GM19238 (cell line): Measurements from ENCODE around the gene MGA.
A peak's percentile ranks its signal among the peaks of the same experiment; 100 is the strongest.

Source experiments
- DNase-seq: peaks from one replicate; pipeline ENCODE4 v3.0.0; 2011; ENCODE audit warnings: low spot score; ENCODE audit not compliant: insufficient read length

Gene MGA

GRCh38 chr15:41660235-41661077 lies at the start of gene MGA:
Gene MGA (plus strand): TSS chr15:41660405.
- DNase-seq = peak; percentile 79

GRCh38 chr15:41620536-41621199 lies 39.5 kb upstream of the MGA start:
- DNase-seq = peak; percentile 13

- DNase-seq = peak; percentile 79
Measured at GRCh38 chr15:41621200-41622193, 38.7 kb upstream of the MGA start.

DNA sequence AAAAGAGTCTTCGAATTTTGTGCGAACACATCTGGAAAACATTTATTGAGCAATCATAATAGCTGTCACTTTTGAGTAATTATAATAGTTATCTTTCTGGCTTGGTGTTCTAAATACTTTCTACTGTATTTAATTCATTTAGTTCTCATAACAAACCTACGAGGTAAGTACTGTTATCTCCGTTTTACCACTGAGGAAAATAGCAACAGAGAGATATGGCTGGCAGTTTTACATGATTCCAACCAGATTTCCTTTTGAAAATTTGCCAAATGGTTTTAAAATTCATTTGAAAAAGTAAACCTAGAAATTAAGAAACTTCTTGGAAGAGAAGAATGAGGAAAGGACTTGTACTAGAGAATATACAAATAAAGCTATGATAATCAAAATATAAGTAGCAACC lies 37.3 kb upstream of the MGA start:
- no peak for DNase-seq

DNA sequence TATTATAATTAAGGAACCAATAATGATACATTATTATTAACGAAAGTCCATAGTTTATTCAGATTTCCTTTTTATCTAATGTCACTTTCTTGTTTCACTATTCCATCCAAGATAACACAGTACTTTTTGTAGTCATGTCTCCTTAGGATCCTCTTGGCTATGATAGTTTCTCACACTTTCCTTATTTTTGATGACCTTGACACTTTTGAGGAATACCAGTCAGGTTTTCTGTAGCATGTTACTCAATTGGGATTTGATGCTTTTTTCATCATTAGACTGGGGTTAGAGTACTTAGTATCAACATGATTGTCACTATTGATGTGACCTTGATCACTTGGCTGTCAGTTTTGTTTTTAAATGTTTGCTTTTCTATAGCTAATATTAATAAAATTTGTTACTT lies 33.0 kb upstream of the MGA start:
- DNase-seq = no peak

DNA sequence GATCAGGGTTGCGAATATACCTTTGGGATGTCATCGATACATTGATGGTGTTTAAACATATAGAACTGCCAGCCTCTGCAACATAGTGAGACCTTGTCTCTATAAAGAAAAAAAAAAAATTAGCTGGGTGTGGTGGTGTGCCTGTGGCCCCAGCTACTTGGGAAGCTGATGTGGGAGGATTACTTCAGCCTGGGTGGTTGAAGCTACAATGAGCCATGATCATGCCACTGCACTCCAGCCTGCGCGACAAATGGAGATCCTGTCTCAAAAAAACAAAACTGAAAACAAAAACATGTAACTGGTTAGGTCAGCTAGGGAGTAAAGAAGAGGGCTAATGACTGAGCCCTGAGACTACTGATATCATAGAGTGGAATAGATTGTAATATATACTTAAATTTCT lies 30.7 kb upstream of the MGA start:
- no peak for DNase-seq

- DNase-seq = no peak
Measured at GRCh38 chr15:41629883-41630282, 30.3 kb upstream of the MGA start.

DNA sequence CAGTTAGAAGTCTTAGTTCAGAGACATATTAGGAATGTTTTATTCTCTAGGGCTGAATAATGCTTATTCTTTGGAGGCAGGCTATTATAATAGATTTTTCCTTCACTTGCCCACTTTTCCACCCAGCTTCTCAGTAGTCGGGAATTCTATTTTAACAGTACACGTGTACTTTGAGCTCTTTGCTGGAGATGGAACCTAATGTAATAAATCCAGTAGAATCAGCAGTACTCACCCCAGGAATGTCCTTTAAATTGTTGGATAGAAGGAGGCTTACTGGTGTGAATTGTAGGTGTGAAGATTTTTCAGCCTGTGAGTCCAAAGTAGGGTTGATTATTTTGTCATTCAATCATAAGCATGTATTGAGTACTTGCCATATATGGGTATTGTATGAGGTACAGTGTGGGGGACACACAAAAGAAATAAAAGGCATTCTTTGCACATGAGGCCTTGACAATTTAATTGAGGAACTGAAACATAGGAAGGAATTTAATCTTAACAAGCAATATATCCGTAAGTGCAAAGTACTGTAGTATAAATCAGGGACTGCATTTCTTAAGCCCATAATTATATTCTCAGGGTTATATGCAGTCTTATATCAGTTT lies 29.5 kb upstream of the MGA start:
- no peak for DNase-seq

GRCh38 chr15:41631880-41632470 lies 28.2 kb upstream of the MGA start:
- no peak for DNase-seq

- DNase-seq = no peak
Measured at GRCh38 chr15:41633609-41634008, 26.6 kb upstream of the MGA start.

GRCh38 chr15:41634072-41634626 lies 26.1 kb upstream of the MGA start:
- DNase-seq = no peak

DNA sequence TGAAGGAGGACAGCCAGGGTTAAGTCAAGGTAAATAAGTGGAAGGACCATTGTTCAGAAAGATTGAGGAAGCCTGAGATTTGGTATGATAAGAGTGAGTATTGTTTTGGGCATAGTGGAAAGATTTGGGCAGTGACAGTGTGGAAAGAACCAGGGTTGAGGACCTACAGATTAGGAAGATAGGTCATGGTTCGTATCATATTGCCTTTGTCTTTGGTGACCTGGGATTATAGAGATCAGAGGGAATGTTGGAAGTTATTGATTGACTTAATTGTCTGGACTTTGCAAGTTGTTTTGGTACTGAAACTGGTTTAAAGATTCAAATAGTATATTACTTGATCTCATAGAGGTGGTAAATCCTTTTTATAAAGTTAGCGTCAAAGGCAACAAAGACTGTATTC lies 23.1 kb upstream of the MGA start:
- no peak for DNase-seq

GRCh38 chr15:41640985-41641384 lies 19.2 kb upstream of the MGA start:
- no peak for DNase-seq

GRCh38 chr15:41647262-41647661 lies 12.9 kb upstream of the MGA start:
- DNase-seq = no peak

- no peak for DNase-seq
Measured at GRCh38 chr15:41648097-41648496, 12.1 kb upstream of the MGA start.

DNA sequence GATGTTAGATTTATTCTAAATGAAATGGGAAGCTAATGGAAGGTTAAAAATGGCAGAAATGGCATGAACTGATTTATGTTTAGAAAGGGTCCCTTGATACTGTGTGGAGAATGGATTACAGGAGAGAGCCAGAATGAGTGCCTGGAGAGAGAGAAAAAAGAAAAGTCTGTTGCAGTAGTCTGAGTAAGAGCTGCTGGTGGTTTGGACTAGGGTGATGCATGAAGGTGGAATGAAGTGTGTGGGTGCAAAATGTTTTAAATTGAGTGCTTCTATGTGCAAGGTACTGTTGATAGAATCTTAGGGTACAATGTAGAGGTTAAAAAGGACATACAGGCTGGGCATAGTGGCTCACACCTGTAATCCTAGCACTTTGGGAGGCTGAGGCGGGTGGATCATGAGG lies 11.4 kb upstream of the MGA start:
- no peak for DNase-seq

DNA sequence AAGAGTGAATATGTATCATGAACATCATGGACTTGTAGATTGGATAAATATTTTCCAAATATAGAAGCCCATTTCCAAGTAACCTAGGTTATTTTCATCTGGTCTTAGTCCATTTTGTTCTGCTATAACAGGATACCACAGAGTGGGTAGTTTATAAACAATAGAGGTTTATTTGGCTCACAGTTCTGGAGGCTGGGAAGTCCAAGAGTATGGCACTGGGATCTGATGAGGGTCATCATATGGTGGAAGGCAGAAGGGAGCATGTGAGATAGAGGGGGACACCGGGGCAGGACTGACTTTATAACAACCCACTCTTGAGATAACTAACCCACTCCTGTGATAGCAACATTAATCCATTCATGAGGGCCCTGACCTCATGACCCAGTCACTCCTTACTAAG lies 9.4 kb upstream of the MGA start:
- DNase-seq = no peak

DNA sequence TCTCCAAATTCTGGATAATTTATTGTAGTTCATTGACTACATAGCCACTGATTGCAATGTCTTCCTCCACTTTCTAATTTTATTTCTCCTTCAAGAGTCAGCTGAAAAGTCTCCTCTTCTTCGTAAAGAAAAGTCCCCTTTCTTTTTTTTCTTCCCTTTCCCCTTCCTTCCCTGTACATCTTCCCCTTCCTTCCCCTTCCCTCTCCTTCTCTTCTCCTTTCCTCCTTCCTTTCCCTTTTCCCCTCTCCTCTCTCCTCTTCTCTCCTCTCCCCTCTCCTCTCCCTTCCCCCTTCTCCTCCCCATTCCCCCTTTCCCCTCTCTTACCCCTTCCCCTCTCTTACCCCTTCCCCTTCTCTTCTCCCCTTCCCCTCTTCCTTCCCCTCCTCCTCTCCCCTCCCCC lies 8.8 kb upstream of the MGA start:
- no peak for DNase-seq

DNA sequence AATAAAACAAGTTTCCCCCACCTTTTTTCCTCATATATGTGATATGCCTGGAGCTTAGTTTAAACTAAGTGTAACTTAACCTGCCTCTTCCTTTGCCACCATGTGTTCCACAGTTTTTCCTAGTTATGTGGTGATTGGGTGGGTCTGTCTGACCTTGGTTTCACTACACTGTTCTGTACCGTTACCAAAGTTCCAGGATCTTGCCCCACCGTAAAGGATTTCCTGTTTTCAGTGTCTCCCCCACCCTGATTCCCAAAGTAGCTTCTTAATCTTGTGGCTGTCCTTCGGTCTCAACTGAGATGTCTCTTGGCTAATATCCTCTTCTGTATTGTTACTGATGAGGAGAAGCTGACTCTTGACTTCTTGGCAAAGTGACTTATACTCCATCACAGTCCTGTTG lies 6.4 kb upstream of the MGA start:
- DNase-seq = no peak

GRCh38 chr15:41655716-41656115 lies 4.5 kb upstream of the MGA start:
- DNase-seq = no peak

- no peak for DNase-seq
Measured at GRCh38 chr15:41656188-41656587, 4.0 kb upstream of the MGA start.
